ENCODE measurements around the gene SLC43A2. TPM values are rescaled to one million over a fixed set of nuclear protein-coding genes. Genes with fewer than 3 reads are reported as not detected.

Gene SLC43A2
- total and polyA plus RNA-seq, 2 donors (not counting 3 experiments of a cell fraction or from before 2014, with no cell fraction given): 41.7 to 52.0 TPM

DNA sequence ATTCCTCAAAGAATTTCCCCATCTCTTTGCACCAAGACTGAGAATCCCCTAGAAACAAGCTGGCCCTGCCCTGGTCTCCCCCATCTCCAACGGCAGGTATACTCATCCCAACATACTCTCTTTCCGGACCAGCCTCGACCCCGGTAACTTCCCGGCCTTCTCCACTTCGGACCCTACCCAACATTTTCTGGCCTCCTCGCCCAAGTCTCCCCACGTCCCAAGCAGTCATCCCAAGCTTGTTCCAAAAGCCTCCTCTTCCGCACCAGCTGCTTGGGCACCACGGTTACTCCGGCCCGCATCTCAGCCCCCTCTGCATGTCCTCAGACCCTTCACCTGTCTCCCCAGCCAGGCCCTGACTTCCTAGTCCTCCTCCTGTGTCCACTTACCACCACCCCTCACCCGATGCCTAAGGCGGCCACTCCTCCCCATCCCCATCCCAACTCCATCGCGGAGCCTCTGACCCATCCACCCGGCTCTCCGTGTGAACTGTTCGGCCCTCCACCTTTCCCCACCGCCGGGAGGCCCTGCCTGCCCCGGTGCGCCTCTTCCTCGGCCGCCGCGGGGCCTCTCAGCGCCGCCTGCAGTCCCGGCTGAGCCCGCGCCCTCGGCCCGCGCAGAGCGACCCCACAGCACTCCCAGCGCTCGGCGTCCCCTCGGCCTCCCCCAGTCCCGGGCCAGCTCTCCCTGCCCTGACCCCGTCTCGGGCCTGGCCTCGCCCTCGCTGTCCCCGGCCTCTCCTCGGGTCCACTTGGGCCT lies 67.0 kb downstream of the SLC43A2 start:
- peak; percentile 24 for DNase-seq (ENCODE audit: low read depth, low spot score)
- Histone ChIP-seq H3K4me2 (ENCODE audit: insufficient read depth, low read length) (peak overlapping the region; percentile 76), H3K9me1 (replicated peaks; ENCODE audit: control insufficient read depth, extremely low read depth, insufficient read depth, low read length) (no peaks in the 10 kb centered on the region), H3K4me3 (replicated peaks in 1 of 3; ENCODE audit: insufficient read depth in 1 of 3, low read depth in 1 of 3, low read length in 3 of 3) (peak overlapping the region; percentile 45 to 83 (median 69)), H3K27me3 (ENCODE audit: control insufficient read depth in 2 of 2, insufficient read depth in 2 of 2, low read length in 2 of 2) (no peaks in the 10 kb centered on the region), H3K79me2 (ENCODE audit: control insufficient read depth, insufficient read depth, low read length) (peaks cover 54% of the 10 kb centered on the region), H2AFZ (ENCODE audit: low read depth, low read length) (no peak overlapping the region), H3K9me3 (replicated peaks; ENCODE audit: control insufficient read depth, insufficient read depth, low read length) (no peaks in the 10 kb centered on the region), H3K9ac (replicated peaks; ENCODE audit: extremely low read depth, insufficient read depth, low read length) (peak overlapping the region; percentile 69), H4K20me1 (replicated peaks; ENCODE audit: control insufficient read depth, extremely low read depth, insufficient read depth, low read length) (peaks cover 4% of the 10 kb centered on the region), H3K27ac (ENCODE audit: insufficient read depth, low read depth, low read length) (peak overlapping the region; percentile 46), H3K4me1 (ENCODE audit: control insufficient read depth, extremely low read depth, insufficient read depth, low read length) (peaks cover 38% of the 10 kb centered on the region), H3K36me3 (ENCODE audit: control insufficient read depth in 2 of 2, extremely low read depth in 1 of 2, insufficient read depth in 2 of 2, low read length in 2 of 2) (no peaks in the 10 kb centered on the region)
- no TSS peak for BruUV-seq (replicated peaks)
- no peak for TF ChIP-seq JUN (IDR thresholded peaks at IDR 0.05; ENCODE audit: borderline replicate concordance, insufficient read depth, insufficient read length, low read depth)
- TF ChIP-seq, protein P1, sequence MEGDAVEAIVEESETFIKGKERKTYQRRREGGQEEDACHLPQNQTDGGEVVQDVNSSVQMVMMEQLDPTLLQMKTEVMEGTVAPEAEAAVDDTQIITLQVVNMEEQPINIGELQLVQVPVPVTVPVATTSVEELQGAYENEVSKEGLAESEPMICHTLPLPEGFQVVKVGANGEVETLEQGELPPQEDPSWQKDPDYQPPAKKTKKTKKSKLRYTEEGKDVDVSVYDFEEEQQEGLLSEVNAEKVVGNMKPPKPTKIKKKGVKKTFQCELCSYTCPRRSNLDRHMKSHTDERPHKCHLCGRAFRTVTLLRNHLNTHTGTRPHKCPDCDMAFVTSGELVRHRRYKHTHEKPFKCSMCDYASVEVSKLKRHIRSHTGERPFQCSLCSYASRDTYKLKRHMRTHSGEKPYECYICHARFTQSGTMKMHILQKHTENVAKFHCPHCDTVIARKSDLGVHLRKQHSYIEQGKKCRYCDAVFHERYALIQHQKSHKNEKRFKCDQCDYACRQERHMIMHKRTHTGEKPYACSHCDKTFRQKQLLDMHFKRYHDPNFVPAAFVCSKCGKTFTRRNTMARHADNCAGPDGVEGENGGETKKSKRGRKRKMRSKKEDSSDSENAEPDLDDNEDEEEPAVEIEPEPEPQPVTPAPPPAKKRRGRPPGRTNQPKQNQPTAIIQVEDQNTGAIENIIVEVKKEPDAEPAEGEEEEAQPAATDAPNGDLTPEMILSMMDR (IDR thresholded peaks at IDR 0.05; ENCODE audit: extremely low read depth in 1 of 2, insufficient read depth in 1 of 2, low read depth in 1 of 2, low read length in 2 of 2): peak; percentile 15 to 40
- FAIRE-seq: no peak
- dilution Hi-C loops (cut with MboI; ENCODE audit: extremely low pct_ligation_motif_present, low sequenced_read_pairs) (no loop called here), intact Hi-C loops (cut with micrococcal nuclease) (loop anchor here (5.0 to 10.0 kb wide), 2 partner anchors 153 to 294 kb away; partner anchors contain the start of gene TLCD2)
- CTCF ChIA-PET: interaction anchor here (0.8 to 1.6 kb wide), 6 partner anchors 13 to 196 kb away, joined by 3 to 12 read pairs (median 4); partner anchors contain the start of genes MYO1C, RILP and SCARF1
- POLR2A ChIA-PET: no interaction called here

DNA sequence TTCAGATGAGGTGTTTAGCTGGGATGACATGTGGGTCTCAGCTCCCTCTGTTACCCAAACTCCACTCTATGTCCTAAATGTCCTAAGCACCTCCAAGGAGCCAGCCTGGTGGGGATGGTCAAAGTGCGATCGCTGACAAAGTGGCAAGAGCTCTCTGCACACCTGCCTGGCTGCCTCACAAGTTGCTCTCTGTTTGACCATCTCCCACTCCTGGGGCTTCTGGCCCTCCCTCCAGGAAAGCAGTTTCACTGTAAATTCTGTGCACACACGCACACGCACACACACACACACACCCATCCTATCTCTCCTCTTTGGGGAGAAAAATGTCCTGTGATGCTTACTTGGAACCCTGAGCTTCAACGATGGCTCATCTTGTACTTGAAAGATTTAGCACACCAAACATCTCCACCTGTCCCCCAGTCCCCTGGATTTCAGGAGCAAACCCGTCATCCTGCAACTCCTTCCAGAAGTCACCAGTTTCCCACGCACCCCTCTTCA lies 67.7 kb downstream of the SLC43A2 start:
- intact Hi-C loops (cut with micrococcal nuclease): loop anchor here (5.0 to 10.0 kb wide), 2 partner anchors 154 to 294 kb away; partner anchors contain the start of gene TLCD2
- H3K36me3 ChIP-seq (ENCODE audit: control insufficient read depth in 2 of 2, extremely low read depth in 1 of 2, insufficient read depth in 2 of 2, low read length in 2 of 2): peaks cover 0 to 5% of the 10 kb centered on the region in 2 experiments
- ChIA-PET CTCF (interaction anchor here (0.8 to 1.6 kb wide), 6 partner anchors 14 to 195 kb away, joined by 3 to 12 read pairs (median 4); partner anchors contain the start of genes MYO1C, RILP and SCARF1), POLR2A (no interaction called here)
- H2AFZ ChIP-seq (ENCODE audit: low read depth, low read length): no peak overlapping the region
- DNase-seq (ENCODE audit: low read depth, low spot score) (no peak), FAIRE-seq (no peak)
- H3K27ac ChIP-seq (ENCODE audit: insufficient read depth, low read depth, low read length): peak overlapping the region; percentile 34
- BruUV-seq (replicated peaks): TSS peak; percentile 11
- H4K20me1 ChIP-seq (replicated peaks; ENCODE audit: control insufficient read depth, extremely low read depth, insufficient read depth, low read length): peaks cover 4% of the 10 kb centered on the region
- dilution Hi-C loops (cut with MboI; ENCODE audit: extremely low pct_ligation_motif_present, low sequenced_read_pairs): no loop called here
- H3K79me2 ChIP-seq (ENCODE audit: control insufficient read depth, insufficient read depth, low read length): peaks cover 60% of the 10 kb centered on the region
- H3K27me3 ChIP-seq (ENCODE audit: control insufficient read depth in 2 of 2, insufficient read depth in 2 of 2, low read length in 2 of 2): no peaks in the 10 kb centered on the region
- H3K4me3 ChIP-seq (replicated peaks in 1 of 3; ENCODE audit: insufficient read depth in 1 of 3, low read depth in 1 of 3, low read length in 3 of 3): peak overlapping the region in 2 of 3 experiments; percentile 45 to 83
- TF ChIP-seq MYC (IDR thresholded peaks at IDR 0.05; ENCODE audit: low read depth, low read length) (no peak), GATA2 (IDR thresholded peaks at IDR 0.05; ENCODE audit: insufficient read depth, insufficient read length, low read depth, low read length) (no peak), JUN (IDR thresholded peaks at IDR 0.05; ENCODE audit: borderline replicate concordance, insufficient read depth, insufficient read length, low read depth) (no peak), POLR2A (IDR thresholded peaks at IDR 0.05; ENCODE audit: low read depth, low read length) (no peak), POLR2AphosphoS5 (IDR thresholded peaks at IDR 0.05; ENCODE audit: insufficient read depth, low read depth, low read length) (no peak), FOS (IDR thresholded peaks at IDR 0.05; ENCODE audit: borderline replicate concordance, insufficient read depth, low read length) (no peak)
- TF ChIP-seq, protein P2, sequence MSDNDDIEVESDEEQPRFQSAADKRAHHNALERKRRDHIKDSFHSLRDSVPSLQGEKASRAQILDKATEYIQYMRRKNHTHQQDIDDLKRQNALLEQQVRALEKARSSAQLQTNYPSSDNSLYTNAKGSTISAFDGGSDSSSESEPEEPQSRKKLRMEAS (IDR thresholded peaks at IDR 0.05; ENCODE audit: insufficient read depth, insufficient read length): no peak
- peaks cover 38% of the 10 kb centered on the region for H3K4me1 ChIP-seq (ENCODE audit: control insufficient read depth, extremely low read depth, insufficient read depth, low read length)
- H3K9ac ChIP-seq (replicated peaks; ENCODE audit: extremely low read depth, insufficient read depth, low read length): peak overlapping the region; percentile 69
- H3K4me2 ChIP-seq (ENCODE audit: insufficient read depth, low read length): peak overlapping the region; percentile 76
- H3K9me3 ChIP-seq (replicated peaks; ENCODE audit: control insufficient read depth, insufficient read depth, low read length): no peaks in the 10 kb centered on the region
- no peaks in the 10 kb centered on the region for H3K9me1 ChIP-seq (replicated peaks; ENCODE audit: control insufficient read depth, extremely low read depth, insufficient read depth, low read length)

Data from endothelial cell of umbilical vein (primary cell).